ENCODE measurements around the gene UNC13A.

Gene UNC13A

DNA sequence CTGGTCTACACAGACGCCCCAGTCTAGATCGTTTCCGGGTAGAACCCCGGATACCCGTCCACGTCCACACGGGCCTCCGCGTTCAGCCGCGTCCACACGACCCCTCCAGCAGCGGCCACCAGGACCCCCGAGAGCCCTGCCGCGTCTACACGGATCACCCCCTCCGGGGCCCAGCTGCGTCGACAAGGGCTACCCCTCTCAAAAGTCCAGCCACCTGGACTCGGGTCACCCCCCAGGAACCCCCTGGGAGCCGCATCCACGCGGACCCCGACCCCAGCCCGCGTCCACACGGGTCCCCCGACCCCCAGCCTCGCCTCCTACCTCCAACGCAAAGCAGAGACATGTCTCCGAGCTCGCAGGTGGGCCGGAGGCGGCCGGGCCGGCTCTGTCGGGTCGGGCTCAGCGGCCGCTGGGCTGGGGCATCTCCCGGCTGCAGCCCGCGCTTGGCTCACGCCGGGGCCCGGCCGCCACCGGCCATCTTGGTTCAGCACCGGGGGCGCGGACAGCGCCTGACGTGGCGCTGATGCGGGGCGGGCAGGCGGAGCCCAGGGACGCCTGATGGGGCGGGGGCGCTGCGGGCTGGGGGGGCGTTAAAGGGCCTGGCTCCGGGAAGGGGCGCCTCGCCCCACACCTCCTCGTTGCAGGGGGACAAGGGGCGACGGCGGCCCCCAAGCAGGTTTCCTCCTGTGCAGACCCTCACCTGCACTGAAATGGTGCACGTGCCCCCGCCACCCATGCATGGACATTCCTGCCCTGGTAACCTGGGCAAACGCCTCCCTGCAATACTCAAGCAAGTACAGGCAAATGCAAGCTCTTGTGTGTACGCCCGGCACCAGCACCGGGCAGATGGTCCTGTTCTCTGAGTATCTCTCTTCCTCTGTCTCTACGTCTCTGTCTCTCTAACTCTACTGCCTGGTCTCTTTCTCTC, at the start of gene UNC13A:
TSS of gene UNC13A (minus strand) at position 498 of the 928 bp plus-strand sequence. CDS start at position 343, 155 bp downstream.
- peak; percentile 54 for DNase-seq (ENCODE audit: low spot score)

DNA sequence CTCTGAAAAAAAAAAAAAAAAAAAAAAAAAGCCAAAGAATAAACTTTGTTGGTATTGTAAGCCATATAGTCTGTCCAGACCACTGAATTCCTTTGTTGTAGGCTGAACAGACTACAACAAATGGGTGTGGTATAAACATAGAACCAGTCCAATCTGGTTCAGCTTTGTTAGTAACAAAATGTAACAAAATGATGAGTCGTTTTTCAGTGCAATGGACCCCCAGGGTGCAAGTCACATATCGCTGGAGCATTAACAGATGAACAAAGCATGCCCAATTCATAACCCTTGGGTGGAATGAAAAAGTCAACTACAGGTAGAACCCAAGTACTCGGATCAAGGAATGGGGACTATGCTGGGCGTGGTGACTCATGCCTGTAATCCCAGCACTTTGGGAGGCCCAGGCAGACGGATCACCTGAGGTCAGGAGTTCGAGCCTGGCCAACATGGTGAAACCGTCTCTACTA, 49.6 kb upstream of the UNC13A start:
- DNase-seq (ENCODE audit: low spot score) = no peak

DNA sequence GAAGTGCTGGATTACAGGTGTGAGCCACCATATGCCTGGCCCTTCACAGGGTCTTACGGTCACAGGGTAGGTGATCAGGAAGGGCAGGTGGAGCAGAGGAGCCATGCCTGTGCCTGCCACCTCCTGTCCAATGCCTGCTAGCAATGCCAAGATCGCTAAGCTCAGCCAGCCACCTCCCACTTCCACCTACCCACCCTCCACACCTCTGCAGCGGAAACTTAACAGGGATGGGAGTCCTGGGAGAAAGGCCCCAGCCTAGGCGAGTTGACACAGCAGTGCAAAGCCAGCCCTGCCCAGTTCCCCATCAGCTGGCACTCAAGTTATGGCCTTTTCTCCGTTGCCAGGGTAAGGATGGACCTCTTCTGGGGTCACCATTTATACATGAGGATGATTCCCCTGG, 47.3 kb upstream of the UNC13A start:
- no peak for DNase-seq (ENCODE audit: low spot score)

DNA sequence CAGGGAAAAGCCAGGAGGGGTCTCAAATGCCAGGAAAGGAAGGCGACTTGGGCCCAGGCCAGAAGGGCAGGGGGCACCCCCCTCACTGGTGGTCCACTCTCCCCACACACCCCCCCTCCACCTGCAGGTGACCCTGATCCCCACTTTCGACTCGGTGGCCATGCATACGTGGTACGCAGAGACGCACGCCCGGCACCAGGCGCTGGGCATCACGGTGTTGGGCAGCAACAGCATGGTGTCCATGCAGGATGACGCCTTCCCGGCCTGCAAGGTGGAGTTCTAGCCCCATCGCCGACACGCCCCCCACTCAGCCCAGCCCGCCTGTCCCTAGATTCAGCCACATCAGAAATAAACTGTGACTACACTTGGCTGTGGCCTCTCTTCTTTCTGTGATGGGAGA, 46.0 kb upstream of the UNC13A start:
- DNase-seq (ENCODE audit: low spot score) = no peak

DNA sequence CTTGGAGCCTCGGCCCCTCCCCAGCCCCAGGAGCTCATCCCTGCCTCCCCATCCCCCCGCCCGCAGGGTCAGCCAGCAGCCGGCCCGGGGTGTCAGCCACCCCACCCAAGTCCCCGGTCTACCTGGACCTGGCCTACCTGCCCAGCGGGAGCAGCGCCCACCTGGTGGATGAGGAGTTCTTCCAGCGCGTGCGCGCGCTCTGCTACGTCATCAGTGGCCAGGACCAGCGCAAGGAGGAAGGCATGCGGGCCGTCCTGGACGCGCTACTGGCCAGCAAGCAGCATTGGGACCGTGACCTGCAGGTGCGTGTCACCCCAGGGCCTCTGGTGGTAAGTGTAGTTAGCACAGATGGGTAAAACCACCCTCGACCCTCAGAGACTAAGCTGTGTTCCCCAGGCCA, 45.0 kb upstream of the UNC13A start:
- no peak for DNase-seq (ENCODE audit: low spot score)

DNA sequence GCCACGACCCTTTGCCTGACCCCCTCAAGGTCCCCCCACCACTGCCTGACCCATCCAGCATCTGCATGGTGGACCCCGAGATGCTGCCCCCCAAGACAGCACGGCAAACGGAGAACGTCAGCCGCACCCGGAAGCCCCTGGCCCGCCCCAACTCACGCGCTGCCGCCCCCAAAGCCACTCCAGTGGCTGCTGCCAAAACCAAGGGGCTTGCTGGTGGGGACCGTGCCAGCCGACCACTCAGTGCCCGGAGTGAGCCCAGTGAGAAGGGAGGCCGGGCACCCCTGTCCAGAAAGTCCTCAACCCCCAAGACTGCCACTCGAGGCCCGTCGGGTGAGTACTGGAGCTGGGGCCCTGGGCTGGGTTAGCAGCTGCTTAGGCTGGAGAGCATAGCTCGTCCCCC, 39.7 kb upstream of the UNC13A start:
- no peak for DNase-seq (ENCODE audit: low spot score)

DNA sequence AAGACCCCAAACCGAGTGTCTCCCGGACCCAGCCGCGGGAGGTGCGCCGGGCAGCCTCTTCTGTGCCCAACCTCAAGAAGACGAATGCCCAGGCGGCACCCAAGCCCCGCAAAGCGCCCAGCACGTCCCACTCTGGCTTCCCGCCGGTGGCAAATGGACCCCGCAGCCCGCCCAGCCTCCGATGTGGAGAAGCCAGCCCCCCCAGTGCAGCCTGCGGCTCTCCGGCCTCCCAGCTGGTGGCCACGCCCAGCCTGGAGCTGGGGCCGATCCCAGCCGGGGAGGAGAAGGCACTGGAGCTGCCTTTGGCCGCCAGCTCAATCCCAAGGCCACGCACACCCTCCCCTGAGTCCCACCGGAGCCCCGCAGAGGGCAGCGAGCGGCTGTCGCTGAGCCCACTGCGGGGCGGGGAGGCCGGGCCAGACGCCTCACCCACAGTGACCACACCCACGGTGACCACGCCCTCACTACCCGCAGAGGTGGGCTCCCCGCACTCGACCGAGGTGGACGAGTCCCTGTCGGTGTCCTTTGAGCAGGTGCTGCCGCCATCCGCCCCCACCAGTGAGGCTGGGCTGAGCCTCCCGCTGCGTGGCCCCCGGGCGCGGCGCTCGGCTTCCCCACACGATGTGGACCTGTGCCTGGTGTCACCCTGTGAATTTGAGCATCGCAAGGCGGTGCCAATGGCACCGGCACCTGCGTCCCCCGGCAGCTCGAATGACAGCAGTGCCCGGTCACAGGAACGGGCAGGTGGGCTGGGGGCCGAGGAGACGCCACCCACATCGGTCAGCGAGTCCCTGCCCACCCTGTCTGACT, 39.0 kb upstream of the UNC13A start:
- DNase-seq (ENCODE audit: low spot score) = no peak

DNA sequence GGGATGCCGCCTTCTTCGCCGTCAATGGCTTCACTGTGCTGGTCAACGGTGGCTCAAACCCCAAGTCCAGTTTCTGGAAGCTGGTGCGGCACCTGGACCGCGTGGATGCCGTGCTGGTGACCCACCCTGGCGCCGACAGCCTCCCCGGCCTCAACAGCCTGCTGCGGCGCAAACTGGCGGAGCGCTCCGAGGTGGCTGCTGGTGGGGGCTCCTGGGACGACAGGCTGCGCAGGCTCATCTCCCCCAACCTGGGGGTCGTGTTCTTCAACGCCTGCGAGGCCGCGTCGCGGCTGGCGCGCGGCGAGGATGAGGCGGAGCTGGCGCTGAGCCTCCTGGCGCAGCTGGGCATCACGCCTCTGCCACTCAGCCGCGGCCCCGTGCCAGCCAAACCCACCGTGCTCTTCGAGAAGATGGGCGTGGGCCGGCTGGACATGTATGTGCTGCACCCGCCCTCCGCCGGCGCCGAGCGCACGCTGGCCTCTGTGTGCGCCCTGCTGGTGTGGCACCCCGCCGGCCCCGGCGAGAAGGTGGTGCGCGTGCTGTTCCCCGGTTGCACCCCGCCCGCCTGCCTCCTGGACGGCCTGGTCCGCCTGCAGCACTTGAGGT, 38.1 kb upstream of the UNC13A start:
- DNase-seq (ENCODE audit: low spot score) = no peak

DNA sequence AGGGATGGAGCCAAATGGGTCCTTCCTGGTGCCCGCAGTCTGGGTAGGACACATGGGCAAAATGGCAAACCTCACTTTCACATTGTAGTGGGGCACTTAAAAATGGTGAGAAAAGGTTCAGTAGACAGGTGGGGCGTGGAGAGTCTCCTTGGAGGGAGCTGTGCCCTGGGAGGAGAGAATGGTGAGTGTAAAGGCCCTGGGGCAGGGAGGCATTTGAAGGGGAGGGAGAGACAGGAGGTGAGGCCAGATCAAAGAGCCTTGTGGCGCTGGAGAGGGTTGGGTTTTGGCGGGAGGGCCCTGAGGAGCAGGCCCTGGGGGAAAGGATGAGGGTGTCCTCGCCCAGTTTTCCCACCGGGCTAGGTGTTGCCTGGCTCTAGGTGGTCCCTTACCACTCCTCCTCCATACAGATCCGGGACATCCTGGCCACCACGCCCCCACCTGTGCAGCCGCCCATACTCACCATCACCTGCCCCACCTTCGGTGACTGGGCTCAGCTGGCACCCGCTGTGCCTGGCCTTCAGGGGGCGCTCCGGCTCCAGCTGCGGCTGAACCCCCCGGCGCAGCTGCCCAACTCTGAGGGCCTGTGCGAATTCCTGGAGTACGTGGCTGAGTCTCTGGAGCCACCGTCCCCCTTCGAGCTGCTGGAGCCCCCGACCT, 37.4 kb upstream of the UNC13A start:
- no peak for DNase-seq (ENCODE audit: low spot score)

DNA sequence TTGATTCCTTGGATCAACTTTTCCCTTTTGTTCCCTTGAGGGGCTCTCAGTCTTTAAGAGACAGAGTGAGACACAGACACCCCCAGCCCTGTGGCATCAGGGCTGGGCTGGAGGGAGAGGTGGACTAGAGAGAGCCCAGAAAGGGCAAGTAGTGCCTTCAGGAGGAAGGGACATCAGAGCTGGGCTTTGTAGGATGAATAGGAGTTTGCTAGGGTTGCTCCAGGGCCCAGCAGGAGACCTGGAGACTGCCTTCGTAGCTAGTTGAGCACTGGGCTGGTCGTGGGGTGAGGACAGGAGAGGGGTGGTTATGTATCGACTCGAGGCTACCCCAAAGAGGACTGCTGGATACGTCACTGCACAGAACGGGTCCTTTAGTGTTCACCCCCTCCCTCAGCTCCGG, 36.5 kb upstream of the UNC13A start:
- DNase-seq (ENCODE audit: low spot score) = no peak

DNA sequence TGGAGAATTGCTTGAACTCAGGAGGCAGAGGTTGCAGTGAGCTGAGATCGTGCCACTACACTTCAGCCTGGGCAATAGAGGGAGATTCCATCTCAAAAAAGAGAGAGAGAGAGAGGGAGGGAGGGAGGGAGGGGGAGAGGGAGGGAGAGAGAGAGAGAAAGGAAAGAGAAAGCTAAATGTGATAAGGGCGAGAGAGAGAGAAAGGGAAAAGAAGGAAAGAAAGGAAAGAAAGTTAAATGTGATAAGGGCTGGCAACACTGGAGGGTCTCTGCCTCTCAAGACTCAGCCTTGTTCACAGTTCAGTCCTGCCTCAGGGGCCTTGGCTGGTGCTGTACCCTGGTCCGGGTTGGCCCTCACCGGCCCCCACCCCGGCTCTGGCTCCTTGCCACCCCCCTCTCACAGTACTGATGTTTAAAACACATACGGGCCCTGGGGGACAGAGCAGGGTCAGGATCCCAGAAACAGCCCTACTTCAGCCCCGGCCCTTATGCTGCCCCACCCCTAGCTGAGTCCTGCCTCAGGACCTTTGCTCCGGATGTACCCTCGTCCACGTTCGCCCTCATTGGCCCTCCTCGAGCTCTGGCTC, 34.6 kb upstream of the UNC13A start:
- DNase-seq (ENCODE audit: low spot score) = no peak

DNA sequence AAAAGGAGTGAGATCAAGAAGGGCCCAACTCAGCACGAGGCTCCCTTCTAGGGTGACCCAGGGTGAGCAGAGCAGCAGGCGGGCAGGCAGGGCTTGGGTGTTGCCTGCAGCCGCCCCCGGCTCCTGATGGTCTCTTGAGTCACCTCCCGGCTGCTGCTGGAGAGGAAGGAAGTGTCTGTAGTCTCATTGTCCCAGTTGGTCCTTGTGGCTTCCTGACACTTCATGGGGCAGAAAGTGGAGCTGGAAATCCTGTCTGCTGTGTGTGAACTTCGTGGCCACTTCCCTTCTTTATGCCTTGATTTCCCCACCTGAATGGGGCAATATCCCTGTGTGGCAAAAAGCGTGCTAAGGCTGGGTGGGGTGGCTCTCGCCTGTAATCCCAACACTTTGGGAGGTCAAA, 33.7 kb upstream of the UNC13A start:
- DNase-seq (ENCODE audit: low spot score) = no peak

DNA sequence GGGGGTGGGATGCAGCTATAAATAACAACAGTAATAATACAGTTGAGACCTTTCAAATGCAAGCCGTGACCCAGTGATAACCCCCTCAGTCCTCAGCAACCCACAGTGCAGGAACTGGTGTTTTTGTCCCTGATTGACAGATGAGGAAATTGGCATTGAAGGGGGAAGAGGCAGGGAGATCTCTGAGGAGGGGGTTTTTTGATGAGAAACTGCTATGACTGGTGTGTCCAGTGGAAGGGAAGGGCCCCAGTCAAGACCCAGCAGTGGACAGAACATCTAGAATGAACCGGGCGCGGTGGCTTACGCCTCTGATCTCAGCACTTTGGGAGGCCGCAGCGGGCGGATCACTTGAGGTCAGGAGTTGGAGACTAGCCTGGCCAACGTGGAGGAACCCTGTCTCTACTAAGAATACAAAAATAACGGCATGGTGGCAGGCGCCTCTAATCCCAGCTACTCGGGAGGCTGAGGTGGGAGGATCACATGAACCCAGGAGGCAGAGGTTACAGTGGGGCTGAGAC, 33.0 kb upstream of the UNC13A start:
- DNase-seq (ENCODE audit: low spot score) = no peak

DNA sequence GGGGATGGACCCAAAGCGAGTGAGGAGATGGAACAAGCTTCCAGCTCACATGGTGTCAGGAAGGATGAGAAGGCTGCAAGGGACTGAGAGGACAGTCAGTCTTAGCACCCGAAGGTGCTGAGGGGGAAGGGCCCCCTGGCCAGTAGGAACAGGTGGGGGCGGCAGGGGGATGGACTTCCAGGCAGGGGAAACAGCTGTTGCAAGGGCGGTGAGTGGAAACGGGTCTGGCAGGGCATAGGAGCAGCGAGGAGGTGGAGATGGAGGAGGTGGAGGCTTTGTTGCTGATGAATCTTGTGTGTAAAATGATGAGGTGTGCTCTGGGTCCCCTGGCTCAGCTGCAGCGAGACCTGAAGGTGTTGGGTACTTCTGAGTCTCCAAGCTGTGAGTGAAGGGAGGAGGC, 32.3 kb upstream of the UNC13A start:
- DNase-seq (ENCODE audit: low spot score) = peak; percentile 38

DNA sequence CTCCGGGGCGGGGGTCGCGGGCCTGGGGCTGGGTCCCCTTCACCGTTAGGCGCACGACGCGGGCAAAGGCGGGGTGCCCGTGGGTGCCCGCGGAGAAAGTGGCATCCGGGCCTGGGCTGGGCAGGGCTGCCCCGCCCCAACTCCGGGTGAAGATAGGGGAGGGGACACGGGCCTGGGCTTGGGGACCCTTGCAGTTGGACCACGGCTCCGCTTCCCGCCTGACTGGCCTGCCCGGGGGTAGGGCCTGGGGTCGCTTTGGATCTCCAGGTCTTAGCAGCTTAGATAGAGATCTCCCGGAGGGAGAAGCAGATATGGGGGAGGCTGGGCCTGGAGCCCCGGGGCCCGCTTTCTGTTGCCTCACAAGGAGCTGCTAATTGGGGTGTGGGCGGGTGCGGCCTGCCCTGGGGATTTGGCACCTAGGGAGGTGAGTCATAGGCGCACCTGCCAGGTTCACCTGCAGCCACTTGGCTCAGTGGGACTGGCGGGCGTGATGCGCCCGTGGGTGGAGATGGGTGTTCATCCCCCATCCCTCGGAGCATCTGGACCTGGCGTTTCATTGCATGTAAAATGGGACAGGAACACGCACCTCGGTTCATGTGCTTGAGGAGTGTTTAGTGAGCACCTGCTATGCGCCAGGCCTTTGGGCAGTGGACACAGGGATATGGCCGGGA, 31.7 kb upstream of the UNC13A start:
- DNase-seq (ENCODE audit: low spot score) = peak; percentile 61

DNA sequence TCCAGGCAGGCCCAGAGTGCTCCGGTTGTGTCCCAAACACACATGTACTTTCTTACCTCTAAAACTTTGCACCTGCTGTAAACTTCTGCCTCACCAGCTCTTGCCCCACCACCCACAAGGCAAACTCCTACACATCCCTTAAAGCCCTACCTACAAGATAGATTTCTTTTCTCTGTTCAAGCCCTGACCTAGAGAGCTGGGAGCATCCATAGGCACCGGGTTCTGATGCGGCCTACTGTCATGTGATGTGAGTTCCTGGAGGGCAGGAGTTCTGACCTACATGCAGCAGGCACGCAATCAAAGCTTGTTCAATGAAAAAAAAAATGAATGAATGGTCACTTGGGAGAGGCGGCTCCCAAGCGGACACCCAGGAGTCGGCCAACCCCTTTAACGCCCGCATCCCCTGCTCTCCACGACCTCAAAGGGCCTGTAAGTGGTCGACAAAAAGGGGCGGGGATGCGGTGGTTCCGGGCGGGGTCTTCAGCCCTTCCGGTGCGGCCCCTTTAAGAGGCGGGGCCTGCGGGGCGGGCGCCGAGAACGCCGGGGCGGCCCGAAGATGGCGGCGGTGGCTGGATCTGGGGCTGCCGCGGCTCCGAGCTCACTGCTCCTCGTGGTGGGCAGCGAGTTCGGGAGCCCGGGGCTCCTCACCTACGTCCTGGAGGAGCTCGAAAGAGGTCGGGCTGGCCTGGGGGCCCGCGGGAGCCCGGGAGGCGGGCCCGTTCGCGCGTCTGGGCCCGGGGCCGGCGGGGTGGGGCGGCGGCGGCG, 31.0 kb upstream of the UNC13A start, which contains the start of gene MAP1S:
TSS of gene MAP1S (plus strand) at position 534 of the 765 bp plus-strand sequence. CDS start at position 557, 23 bp downstream.
- peak; percentile 62 for DNase-seq (ENCODE audit: low spot score)

DNA sequence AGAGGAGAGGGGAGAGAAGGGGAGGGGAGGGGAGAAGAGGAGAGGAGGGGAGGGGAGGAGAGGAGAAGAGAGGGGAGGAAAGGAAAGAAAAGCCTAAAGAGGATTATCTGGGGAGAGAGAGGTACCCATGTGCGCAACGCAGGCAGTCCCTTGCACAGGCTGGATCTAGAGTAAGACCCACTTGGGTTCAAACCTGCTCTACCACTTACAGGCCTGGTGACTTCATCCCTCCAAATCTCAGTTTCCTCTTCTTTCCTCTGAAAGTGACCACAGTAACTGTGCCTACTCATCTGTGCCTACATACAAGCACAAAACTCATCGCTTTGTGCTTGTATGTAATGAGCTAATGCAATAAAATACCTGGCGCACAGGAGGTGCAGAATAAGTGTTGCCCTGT, 30.4 kb upstream of the UNC13A start:
- DNase-seq (ENCODE audit: low spot score) = no peak

DNA sequence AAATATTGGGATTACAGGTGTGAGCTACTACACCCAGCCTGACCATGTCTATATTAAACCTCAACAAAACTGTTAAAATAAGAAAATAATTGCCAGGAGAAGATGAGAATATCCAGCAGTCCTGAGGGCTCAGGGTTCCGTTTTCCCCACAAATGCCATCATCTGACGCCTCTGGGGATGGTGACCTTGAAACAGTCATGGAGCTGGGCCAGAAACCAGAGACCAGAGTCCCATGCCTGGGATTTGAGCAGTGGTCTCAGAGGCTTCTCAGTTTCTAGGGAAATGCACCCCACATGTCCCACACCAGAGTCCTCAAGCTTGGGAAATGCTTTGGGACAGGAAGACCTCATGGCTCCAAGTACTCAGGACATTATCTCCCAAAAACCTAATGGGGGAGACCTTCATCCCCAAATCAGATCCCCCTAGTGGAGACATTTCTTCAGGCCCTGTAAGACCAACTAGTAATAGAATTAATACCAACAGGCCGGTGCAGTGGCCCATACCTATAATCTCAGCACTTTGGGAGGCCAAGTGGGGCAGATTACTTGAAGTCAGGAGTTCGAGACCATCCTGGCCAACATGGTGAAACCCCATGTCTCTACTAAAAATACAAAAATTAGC, 28.3 kb upstream of the UNC13A start:
- DNase-seq (ENCODE audit: low spot score) = no peak

DNA sequence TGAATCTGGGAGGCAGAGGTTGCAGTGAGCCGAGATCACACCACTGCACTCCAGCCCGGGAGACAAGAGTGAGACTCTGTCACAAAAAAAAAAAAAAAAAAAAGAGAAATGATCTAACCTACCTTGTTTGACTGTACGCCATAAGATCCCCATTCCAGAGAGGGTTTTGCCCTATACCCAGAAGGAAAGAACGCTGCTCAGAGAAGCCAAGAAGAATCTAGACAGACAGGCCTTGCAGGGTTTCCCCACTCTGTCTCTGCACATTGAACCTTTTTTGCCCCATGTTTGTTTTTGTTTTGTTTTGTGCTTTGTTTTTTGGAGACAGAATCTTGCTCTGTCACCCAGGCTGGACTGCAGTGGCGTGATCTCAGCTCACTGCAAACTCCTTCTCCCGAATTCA, 23.7 kb upstream of the UNC13A start:
- DNase-seq (ENCODE audit: low spot score) = no peak
